LNCAP (cell line): ENCODE measurements around the gene INSR.

Experiments used
- TF ChIP-seq, protein P1 (sequence below): fragments of 450-650 bp; IDR thresholded peaks from 2 replicates; pipeline ENCODE4 v1.5.1; 2017; ENCODE audit warnings: mild to moderate bottlenecking

Gene INSR

DNA sequence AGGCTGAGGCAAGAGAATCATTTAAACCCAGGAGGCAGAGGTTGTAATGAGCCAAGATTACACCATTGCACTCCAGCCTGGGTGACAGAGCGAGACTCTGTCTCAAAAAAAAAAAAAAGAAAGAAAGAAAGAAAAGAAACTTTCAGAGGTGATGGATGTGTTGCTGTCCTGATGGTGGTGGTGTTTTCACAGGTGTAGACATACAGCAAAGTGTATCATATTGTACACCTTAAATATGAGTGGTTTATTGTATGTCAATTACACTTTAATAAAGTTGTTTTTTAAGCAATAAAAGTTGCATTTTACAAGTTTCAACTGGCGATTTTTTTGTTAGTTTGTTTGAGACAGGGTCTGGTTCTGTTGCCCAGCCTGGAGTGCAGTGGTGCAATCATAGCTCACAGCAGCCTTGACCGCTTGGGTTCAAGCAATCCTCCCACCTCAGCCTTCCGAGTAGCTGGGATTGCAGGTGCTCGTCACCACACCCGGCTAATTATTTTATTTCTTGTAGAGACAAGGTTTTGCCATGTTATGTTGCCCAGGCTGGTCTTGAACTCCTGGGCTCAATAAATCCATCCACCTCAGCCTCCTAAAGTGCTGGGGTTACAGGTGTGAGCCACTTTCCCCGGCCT lies 13.5 kb upstream of the INSR start:
- TF ChIP-seq, protein P1, sequence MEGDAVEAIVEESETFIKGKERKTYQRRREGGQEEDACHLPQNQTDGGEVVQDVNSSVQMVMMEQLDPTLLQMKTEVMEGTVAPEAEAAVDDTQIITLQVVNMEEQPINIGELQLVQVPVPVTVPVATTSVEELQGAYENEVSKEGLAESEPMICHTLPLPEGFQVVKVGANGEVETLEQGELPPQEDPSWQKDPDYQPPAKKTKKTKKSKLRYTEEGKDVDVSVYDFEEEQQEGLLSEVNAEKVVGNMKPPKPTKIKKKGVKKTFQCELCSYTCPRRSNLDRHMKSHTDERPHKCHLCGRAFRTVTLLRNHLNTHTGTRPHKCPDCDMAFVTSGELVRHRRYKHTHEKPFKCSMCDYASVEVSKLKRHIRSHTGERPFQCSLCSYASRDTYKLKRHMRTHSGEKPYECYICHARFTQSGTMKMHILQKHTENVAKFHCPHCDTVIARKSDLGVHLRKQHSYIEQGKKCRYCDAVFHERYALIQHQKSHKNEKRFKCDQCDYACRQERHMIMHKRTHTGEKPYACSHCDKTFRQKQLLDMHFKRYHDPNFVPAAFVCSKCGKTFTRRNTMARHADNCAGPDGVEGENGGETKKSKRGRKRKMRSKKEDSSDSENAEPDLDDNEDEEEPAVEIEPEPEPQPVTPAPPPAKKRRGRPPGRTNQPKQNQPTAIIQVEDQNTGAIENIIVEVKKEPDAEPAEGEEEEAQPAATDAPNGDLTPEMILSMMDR = no peak

DNA sequence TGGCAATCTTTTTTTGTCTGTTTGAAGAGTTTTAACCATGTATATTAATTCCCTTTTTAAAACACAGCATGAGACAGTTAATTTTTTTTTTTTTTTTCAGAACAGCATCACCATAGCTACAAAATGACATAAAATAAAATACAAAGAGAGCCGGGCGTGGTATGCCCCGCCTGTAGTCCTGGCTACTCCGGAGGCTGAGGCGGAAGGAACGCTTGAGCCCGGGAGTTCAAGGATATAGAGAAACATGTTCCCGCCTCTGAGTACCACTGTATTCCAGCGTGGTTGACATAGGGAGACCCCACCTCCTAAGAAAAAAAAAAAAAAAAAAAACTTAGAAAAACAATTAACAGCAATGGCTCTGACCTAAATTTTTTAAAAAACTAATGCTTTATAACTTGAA lies 10.0 kb upstream of the INSR start:
- TF ChIP-seq, protein P1 = no peak

DNA sequence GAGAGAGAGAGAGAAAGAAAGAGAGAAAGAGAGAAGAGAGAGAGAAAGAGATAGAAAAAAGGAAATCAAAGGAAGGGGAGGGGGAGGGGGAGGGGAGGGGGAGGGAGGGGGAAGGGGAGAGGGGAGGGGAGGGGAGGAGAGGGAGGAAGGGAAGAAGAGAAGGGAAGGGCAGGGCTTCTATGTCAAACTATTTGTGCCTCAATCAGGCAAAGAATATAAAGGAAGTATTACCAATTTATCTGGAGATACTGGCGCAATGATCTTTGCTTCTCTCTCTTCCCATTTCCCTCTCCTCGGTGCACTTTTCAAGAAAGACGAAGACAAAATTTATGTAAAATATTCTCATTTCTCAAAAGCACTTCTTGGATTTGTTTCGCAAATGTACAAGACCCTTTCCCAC lies 9.3 kb upstream of the INSR start:
- TF ChIP-seq, protein P1 = no peak

DNA sequence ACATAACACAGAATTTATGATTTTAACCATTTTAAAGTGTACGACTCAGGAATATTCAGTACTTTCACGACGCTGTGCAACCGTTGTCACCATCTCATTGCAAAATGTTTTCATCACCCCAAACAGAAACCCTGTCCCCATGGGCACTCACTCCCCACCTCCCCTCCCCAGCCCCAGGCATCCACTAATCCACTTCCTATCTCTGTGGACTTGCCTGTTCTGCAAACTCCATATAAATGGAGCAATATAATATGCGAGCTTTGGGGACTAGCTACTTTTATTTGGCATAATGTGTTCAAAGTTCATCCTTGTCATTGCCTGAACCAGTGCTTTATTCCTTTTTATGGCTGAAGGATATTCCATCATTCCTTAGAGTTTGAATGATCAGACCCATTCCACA lies 7.3 kb upstream of the INSR start:
- TF ChIP-seq, protein P1 = no peak

DNA sequence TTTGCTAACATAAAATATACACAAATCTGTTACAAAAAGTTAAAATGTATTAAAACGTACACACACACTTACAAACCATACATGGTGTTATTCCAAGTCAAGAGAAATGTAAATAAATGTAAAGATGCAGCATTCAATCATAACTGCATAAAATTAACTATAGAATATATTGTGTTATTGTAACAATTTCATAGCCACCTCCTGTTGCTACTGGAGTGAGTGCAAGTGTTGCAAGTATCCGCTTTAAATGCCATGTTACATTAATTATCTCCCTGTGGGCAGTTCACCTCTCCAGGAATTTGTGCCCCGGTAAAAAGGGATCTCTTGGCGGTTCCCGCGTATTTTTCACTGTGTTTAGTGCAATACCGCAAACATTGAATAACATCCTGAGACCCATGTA lies 3.5 kb upstream of the INSR start:
- TF ChIP-seq, protein P1 = no peak

DNA sequence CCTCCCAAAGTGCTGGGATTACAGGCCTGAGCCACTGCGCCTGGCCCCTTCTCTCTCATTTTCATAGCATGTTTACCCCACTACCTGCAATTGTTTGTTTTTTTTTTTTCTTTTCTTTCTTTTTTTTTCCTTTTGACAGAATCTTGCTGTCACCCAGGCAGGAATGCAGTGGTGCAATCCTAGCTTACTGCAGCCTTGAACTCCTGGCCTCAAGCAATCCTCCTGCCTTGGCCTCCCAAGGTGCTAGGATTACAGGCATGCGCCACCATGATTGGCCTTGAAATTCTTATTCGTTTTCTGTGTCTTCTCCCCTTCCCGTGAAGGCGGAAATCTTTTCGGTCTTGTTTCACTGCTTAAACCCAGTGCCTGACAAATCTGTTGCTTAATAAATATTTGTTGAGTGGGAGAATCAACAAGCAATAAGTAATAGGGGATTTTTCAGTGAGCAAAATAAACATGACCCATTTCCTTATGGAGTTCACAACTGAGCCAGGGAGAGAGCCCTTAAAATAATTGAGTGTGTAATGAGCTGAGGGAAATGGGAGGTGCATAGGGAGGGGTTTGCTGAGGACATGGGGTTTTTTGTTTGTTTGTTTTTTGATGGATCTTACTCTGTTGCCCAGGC lies 1.8 kb upstream of the INSR start:
- TF ChIP-seq, protein P1 = no peak

DNA sequence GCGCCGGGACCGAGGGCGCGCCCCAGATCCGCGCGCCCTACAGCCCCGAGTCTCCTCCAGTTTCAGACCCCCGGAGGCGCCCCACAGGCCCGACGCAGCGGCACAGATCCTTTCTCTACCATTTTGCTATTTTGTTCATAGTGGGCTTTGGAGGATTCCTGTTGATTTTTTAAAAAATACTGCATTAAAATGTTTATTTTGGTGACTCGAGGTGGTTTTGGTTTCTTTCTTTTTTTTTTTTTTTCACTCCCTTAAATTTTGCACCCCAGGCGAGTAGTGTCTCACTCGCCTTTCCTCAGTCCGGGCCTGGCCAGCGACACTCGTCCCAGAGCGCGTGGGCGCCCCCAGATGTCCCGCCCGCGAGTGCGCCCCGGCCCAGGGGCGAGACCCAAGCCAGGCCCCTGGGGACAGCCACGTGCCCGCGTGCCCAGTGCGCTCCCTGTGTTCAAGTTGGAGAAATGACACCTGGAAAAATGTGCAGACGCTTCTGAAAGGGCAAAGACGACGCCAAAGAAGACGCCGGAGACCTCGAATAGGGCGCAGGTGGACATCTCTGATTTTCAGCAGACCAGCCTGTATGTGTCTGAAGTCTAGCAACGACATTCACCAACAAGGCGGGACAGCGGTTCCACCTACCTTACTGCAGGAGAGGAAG lies 471 bp upstream of the INSR start:
- TF ChIP-seq, protein P1 = peak; percentile 60
